HepG2 (cell line): ENCODE results near the gene MREG. TPM values are rescaled to one million over a fixed set of nuclear protein-coding genes. Genes with fewer than 3 reads are reported as not detected.

Experiments used
- BRF2 ChIP-seq: sonication (generic); formaldehyde crosslinking; IDR thresholded peaks from 2 replicates; pipeline ENCODE4 v1.8.1; 2022; ENCODE audit warnings: mild to moderate bottlenecking, missing genetic modification reagents
- GLMP ChIP-seq: sonication (generic); formaldehyde crosslinking; IDR thresholded peaks from 2 replicates; pipeline ENCODE4 v1.9.0; 2021; ENCODE audit warnings: missing genetic modification reagents, mild to moderate bottlenecking, borderline replicate concordance
- HIC2 ChIP-seq: sonication (generic); formaldehyde crosslinking; IDR thresholded peaks from 2 replicates; pipeline ENCODE4 v1.9.0; 2022; ENCODE audit warnings: low read depth, missing genetic modification reagents
- HNRNPK ChIP-seq: fragments of 200-400 bp; formaldehyde crosslinking; IDR thresholded peaks from 2 replicates; pipeline ENCODE4 v1.6.1; 2018; ENCODE audit warnings: low read length, low read depth, moderate library complexity, mild to moderate bottlenecking; ENCODE audit not compliant: poor library complexity, severe bottlenecking
- LCORL ChIP-seq, 2 experiments: fragments of 450-650 bp in 1 of 2; sonication (generic) in 1 of 2; formaldehyde crosslinking in 1 of 2; IDR thresholded peaks; 2 replicates each; pipeline versions ENCODE4 v1.5.0 to v1.6.1; 2017 to 2020; ENCODE audit warnings: antibody characterized with exemption in 1 of 2, missing genetic modification reagents in 1 of 2
- PPARG ChIP-seq: conservative IDR thresholded peaks from 2 replicates; pipeline ENCODE4 v1.6.1; 2016; ENCODE audit warnings: missing biosample characterization, missing genetic modification reagents
- RERE ChIP-seq: IDR thresholded peaks from 2 replicates; pipeline ENCODE4 v1.6.1; 2016; ENCODE audit warnings: low read depth, missing genetic modification reagents, missing compliant biosample characterization
- TEF ChIP-seq: sonication (generic); formaldehyde crosslinking; IDR thresholded peaks from 2 replicates; pipeline ENCODE4 v1.5.0; 2020; ENCODE audit warnings: missing genetic modification reagents
- THAP11 ChIP-seq: IDR thresholded peaks from 2 replicates; pipeline ENCODE4 v1.6.1; 2016; ENCODE audit warnings: missing biosample characterization, missing genetic modification reagents
- ZNF350 ChIP-seq: sonication (generic); formaldehyde crosslinking; IDR thresholded peaks from 2 replicates; pipeline ENCODE4 v1.4.0; 2020; ENCODE audit warnings: mild to moderate bottlenecking, low read depth, missing genetic modification reagents, borderline replicate concordance
- ZNF547 ChIP-seq: sonication (generic); formaldehyde crosslinking; IDR thresholded peaks from 2 replicates; pipeline ENCODE4 v1.5.1; 2020; ENCODE audit warnings: mild to moderate bottlenecking, missing genetic modification reagents
- ZNF564 ChIP-seq: sonication (generic); formaldehyde crosslinking; IDR thresholded peaks from 2 replicates; pipeline ENCODE4 v1.8.1; 2023; ENCODE audit warnings: mild to moderate bottlenecking, missing genetic modification reagents
- ZNF775 ChIP-seq: sonication (generic); formaldehyde crosslinking; IDR thresholded peaks from 2 replicates; pipeline ENCODE4 v1.4.0; 2020; ENCODE audit warnings: missing genetic modification reagents, mild to moderate bottlenecking, moderate library complexity, borderline replicate concordance
- polyA plus RNA-seq, 8 experiments: library from polyadenylated mRNA; depleted of rRNA in 3 of 8; stranded (reverse) in 7 of 8; unstranded in 1 of 8; fragments of >200 nt; fragmentation: Illumina TruSeq in 4 of 8; extraction: Trizol in 4 of 8; gene quantifications; 2 replicates each; pipeline versions ENCODE4 v1.2.1 to v1.2.3, GENCODE V29; 2011 to 2016; ENCODE audit warnings: low read depth in 4 of 8, missing spikeins in 1 of 8, mixed read lengths in 1 of 8; ENCODE audit not compliant: insufficient read depth in 1 of 8
- total RNA-seq, 5 experiments: library from RNA; depleted of rRNA; stranded (reverse); fragments of >200 nt; fragmentation: Illumina TruSeq; extraction: Trizol; gene quantifications; 2 replicates each; pipeline ENCODE4 v1.2.3, GENCODE V29; 2016; ENCODE audit warnings: low read depth in 1 of 5

The MREG gene
- total and polyA plus RNA-seq, 2 of the 13 experiments (the other 11 are each of a cell fraction or from before 2014, with no cell fraction given) = 7.5 to 23.3 TPM

- TF ChIP-seq ZNF775 (CRISPR knock-in tag) (no peak), PPARG (peak; percentile 59; the same call in 1 of the 2 replicates), LCORL (IDR thresholded peaks at IDR 0.05) (no peak), LCORL (CRISPR knock-in tag; IDR thresholded peaks at IDR 0.05) (peak; percentile 62; the same call in 1 of the 2 replicates), GLMP (no peak), ZNF564 (CRISPR knock-in tag) (no peak), ZNF350 (CRISPR knock-in tag) (no peak), HNRNPK (no peak), TEF (CRISPR knock-in tag) (no peak), RERE (no peak), THAP11 (CRISPR knock-in tag) (peak; percentile 48; the same call in 1 of the 2 replicates), BRF2 (CRISPR knock-in tag) (no peak), ZNF547 (CRISPR knock-in tag) (no peak), HIC2 (CRISPR knock-in tag) (no peak)
These were observed 92.9 kb downstream of the MREG start (continued) for GRCh38 chr2:215920244-215921100.
